NCI-H345 treated with DMSO at 0.1 percent for 48 hours (cell line): ENCODE measurements around the gene MB.
"Not testable (repeated sequence)": the region's sequence is repeated elsewhere in the genome, so short reads cannot be mapped to it uniquely, and the experiment has no call there.

Experiments
- DNase-seq: peaks from one replicate; lab custom pipeline; 2025; ENCODE audit not compliant: unreplicated experiment; lab: John Stamatoyannopoulos, UW

The MB gene

DNA sequence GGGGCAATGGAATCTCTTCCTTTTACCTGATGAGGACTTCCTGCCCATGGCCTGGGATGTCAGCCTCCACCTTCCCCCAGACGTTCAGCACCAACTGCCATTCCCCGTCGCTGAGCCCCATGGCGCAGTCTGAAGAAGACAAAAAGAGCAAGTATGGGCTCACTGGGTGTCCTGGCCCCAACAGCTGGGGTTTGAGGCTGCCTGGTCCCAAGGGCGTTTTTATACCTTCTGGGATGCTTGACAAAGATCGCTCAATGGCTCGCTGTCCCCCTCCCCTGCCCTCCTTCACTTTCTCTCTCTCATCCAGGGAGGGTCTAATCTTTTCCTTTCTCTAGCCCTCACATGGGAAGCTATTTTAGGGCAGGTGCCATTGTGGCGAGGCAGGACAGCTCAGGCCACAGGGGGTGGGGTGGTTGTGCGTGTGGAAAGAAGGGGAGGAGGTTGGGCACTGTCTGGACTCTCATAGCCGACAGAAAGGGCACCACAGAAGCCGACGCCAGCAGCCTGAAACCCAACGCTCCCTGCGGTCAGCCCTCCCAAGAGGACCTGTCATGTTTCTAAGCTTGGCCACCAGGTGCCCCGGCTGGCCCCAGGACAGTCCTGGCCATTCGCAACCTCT is at the start of gene MB:
TSS of gene MB (minus strand) at position 193 of the 619 bp plus-strand sequence. CDS start at position 121, 72 bp downstream.
- DNase-seq = no peak

DNA sequence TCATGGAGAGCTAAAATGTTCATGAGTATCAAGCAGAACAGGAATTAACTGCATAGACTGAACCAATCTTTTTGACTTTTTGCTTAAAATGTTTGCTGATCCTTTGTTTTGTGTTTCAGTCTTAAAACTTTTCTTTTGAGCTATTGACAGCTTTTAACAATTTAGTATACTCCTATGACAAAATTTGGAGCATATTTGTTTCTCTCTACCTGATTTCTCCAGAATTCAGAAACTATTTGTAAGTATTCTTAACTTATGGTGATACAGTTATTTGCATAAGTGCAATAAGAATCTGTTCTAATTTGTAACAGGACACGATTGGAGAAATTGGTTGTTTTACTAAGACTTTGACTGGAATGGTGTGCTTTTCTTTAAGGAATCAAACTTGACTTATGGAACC is 49.6 kb upstream of the MB start:
- DNase-seq = not testable (repeated sequence)

DNA sequence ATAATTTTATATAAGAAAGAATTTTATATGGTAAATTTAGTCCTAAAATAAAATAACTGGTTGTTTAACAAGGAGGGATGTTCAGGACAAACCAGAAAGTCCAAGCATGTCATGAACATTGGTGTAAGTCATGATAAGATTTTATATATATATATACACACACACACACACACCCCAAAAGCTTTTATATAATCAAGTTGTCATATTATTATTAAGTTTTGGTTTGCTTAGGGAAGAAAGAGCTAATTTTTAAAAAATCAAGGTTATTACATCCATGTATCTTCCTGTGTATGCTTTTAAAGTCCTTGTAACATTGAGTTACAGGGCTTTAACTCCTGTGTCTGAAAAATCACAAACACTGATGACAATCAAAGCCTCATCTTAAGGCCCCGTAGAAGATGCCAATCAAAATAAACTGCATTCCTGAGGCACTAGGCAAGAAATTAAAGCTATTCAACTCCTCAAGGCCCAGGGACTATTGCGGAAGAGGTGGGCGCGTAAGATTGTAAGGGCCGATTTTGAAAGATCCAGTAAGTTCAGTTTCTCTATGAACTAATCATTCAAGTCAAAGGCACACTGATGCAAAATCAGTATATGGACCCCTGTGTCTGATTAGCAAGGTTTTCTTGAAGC is 47.9 kb upstream of the MB start:
- DNase-seq = no peak

DNA sequence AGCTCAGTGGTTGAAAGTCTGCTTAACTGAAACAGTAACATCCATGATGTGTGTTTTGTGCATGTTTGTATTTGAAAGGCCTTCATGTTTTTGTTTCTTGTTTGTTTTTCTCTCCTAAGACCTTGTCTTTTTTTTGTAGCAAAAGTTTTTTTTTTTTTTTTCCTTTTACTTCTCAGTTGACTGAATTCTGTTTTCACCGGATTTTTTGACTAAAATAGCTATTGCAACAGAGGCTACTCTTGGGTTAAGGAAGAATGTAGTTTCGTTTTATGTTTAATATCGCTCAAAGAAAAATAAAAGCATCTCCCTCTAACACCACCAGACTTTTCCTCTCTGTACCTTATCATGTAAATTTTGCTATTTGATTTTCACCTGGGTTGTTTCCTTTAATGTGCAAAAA is 46.2 kb upstream of the MB start:
- DNase-seq = no peak

DNA sequence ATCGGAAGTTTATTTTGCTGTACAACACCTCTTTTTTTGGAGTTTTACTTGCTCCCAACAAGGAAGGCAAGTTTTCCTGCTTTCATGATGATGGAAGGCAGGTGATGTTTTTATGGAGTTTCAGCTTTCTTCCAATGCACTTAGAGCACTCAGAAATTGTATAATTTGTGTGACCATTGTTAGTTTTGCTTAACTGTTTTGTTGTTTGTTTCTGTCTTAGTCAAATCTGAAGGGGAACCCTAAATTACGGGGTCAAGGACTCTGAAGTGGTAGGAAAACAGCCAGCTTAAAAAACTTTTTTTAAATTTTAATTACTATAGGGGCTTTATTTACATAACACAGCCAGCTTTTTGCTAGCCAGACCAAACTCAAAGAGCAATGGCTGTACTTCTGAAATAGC is 45.8 kb upstream of the MB start:
- DNase-seq = no peak

DNA sequence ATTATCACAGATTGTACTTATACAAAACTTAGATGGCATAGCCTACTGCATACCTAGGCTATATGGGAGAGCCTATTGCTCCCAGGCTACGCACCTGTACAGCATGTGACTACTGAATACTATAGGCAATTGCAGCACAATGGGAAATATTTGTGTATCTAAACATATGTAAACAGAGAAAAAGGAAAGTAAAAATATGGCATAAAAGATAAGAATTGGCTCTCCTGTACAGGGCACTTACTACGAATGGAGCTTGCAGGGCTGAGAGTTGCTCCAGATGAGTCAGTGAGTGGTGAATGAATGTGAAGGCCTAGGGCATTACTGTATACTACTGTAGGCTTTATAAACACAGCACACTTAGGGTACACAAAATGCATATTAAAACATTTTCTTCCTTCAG is 44.3 kb upstream of the MB start:
- no peak for DNase-seq

DNA sequence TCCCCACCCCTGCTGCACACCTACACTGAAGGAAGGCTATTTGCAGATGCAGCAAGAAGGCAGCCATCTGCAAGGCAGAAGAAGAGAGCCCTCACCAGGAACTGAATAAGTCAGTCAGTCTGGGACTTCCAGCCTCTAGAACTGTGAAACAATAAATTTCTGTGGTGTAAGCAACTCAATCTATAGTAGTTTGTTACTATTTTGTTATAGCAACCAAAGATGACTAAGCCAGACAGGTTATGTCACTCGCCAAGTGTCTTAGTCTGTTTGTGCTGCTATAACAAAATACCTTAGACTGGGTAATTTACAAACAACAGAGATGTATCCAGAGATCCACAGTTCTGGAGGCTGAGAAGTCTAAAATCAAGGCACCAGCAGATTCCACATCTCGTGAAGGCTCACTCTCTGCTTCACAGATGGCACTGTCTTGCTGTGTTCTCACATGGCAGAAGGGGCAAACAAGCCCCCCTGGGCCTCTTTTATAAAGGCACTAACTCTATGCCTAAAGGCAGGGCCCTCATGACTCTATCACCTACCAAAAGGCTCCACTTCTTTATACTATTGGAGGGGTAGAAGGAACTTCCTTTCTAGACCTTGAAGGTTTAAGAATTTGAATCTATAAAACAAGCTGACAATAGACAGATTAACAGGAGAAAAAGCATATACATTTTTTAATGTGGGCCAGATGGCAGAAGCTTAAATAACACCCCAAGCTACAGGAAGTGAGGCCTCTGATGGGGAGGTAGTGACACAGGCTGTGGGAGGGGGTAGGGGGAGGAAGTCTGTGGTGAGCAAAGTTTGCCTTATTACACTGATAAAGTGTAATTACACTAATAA is 43.4 kb upstream of the MB start:
- DNase-seq = no peak

DNA sequence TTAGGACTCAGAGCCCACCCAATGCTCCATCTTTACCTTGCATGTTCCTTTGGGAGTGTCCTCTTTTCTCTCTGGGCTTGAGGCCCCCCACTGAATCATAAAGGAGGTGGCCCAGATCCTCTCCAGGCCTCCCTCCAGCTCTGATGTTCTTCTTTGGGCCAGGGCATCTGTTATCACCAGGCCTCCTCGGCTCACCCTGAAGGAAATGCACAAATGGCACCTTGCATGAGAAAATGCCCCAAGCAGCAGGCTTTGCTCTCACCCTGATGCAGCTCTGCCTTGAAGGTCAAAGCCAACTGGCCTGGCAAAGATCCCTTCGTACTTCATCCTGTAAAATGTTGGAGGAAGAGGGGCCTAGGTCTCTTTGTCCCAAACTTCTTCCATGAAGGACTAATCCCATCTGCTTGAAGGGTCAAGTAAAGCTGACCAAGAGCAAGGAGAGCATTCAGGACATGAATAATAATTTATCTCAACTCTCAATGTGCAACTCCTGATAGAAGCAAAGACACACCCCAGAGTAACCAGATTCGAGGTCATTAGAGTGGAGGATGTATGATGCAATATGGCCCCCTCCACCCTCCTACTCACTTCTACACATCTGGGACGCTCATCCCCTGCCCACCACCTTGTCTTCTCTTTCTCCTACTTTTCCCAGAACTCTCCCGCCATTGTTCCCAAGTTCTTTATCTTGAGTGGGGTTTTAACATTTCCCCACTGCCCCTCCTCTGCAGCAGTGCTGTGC is 40.6 kb upstream of the MB start:
- no peak for DNase-seq

DNA sequence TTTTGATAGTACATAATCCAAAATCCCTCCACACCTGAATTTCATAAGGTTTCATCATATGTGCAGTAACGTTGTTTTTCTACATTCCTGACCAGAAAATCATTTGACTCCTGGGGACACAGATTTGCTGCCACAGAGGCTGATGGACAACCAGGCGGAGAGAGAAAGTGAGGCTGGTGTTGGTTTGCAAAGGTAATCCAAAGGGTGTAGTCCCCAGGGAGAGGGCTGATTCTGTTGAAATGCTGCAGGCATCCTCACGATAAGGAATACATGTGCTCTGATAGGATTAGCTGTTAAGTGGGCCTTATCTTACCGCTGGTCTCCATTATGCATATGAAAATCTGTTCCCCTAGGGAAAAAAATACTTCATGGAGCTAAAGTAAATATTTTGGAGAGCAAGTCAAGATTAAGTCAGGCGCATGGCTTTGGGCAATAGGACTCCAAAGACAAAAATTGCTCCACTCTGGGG is 39.2 kb upstream of the MB start:
- no peak for DNase-seq

DNA sequence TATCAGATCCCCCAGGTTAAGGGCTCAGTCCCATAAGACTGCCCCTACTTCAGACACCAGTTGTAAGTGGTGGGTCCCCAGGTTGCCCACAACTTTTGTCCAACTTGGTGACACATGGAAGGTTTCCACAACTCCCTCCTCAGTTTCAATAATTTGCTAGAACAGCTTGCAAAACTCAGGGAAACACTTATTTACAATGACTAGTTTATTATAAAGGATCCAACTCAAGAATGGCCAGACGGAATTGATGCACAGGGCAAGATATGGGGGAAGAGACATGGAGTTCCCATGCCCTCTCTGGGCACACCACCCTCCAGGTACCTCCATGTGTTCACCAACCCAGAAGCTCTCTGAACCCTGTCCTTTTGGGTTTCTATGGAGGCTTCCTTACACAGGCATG is 36.7 kb upstream of the MB start:
- no peak for DNase-seq

DNA sequence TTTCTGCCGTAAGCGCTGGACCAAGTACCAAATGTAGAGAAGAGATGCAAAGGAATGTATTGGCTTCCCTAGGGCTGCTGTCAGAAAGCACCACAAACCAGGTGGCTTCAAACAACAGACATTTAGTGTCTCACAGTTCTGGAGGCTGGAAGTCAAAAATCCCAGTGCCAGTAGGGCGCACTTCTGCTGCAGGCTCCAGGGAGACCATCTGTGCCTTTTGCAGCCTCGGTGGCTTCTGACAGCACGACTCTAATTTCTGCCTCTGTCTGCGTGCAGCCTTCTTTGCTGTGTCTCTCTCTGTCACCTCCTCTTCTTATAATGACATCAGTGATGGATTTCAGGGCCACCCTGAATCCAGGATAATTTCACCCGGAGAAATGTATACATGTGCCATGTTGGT is 34.0 kb upstream of the MB start:
- DNase-seq = no peak

DNA sequence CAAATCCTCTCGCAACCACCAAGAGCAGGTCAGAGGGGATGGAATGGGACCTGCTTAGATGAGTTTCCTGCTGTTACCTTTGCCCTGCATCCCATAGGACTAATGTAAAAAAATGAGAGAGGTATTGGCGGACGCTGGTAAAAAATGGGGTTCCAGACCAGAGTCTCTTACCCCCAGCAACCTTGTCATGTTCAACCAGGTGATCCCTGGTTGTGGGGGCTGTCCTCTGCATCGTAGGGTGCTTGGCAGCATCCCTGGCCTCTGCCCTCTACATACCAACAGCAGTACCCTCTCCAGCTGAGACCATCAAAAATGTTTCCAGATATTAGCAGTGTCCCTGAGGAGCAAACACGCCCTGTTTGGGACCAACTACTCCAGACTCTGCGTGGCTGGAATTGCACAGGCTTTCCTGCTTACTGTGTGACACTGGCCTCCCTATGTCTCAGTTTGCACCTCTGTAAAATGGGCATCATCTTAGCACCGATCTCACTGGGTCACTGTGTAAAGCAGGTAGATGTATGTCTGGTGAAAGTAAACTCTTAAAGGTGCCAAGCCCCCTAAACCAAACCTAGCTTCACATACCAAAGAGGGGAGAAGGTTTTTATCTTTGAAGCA is 32.6 kb upstream of the MB start:
- no peak for DNase-seq

DNA sequence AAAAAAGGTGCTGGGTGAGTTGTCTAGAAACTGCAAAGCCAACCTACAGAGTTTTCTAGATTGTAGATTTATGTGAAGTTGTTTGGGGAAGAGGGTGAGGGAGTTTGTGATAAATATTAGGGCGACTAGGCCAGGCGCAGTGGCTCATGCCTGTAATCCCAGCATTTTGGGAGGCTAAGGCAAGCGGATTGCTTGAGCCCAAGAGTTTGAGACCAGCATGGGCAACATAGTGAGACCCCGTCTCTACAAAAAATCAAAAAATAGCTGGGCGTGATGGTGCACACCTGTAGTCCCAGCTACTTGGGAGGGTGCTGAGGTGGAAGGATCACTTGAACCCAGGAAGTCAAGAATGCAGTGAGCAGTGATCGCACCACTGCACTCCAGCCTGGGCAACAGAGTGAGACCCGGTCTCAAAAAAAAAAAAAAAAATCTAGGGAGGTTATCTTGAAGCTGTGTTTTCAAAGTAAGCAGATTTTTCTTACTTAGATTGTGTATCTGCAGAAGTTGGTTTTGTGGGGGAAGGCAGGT is 32.0 kb upstream of the MB start:
- DNase-seq = no peak

DNA sequence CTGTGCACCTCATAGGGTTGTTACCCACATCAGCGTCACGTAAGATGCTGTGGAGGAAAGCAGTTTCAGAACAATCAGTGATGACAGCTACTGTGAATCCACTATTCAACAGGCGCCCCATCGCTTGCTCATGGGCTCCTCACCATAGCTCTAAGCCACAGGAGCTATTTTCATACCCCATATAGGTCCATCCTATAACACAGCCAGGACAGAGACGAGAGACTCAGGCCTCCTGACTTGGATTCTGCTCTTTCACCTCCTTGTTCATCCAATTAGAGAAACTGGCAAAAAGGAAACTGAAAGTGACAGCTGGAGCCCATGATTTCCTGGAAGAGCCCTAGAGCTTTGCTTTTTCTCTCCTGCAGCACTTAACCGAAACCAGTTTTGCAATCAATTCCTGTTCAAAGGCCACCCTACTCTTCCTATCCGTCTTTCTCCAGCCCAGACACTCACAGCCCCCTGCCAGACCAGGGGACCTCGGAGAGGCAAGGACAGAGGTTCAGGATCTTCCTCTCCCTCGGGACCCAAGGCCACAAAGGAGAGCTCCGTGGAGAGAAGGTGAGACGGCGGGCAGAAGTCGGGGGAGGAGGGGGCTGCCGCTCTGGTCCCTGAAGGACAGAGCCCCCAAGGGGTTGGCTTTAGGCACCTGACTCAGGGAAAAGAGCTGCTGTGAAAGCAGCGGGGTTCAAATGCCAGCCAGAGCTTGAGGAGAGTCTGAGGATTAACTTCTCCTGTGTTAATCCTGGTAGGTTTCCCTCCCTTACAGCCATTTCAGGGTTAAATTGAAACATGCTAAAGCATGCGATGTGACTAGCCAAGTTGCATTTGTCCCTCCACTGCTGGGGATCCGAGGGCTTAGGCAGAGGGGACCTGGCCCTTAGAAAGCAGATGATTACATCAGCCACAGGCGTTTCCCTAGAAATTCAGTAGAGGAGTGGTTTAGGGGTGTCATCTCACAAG is 31.2 kb upstream of the MB start, which contains the start of gene APOL6:
TSS of gene APOL6 (plus strand) at position 381 of the 960 bp plus-strand sequence. CDS start 7,980 bp downstream, outside the sequence.
- DNase-seq = no peak

DNA sequence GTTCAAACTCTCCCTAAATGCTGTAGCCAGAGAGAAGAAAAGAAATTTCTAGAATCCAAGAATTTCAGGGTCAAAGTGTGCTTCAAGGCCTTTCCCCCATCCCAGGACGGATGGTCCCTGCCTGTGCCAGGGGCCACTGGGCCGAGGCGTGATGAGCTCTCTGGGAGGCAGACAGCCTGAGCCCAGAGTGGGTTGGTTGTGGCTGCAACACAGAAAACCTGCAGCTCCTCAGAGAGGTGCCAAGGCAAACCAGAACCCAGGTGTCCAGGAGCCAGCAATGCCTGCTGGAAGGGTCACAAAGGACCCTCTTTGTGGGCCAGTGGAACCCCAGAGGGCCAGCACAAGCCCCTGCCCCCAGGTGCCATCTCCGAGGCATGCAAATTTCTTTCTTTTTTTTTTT is 28.5 kb upstream of the MB start:
- no peak for DNase-seq

DNA sequence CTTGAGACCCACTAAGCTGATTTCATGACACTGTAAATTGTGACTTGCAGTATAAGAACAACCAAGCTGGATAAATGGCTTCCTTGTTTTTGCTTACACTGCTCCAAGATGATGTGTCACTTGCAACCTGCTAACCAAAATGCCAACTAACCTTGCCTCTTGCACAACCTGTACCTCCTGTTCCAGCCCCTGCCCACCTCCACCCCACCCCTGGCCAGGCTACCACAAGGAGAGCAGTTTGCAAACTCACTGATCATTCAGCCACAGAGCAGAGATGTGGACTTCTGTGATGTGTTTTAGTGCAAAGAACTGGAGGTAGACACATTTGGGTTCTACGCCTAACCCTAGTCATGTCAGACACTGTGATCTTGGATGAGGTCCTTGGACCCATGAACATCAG is 26.9 kb upstream of the MB start:
- DNase-seq = no peak

DNA sequence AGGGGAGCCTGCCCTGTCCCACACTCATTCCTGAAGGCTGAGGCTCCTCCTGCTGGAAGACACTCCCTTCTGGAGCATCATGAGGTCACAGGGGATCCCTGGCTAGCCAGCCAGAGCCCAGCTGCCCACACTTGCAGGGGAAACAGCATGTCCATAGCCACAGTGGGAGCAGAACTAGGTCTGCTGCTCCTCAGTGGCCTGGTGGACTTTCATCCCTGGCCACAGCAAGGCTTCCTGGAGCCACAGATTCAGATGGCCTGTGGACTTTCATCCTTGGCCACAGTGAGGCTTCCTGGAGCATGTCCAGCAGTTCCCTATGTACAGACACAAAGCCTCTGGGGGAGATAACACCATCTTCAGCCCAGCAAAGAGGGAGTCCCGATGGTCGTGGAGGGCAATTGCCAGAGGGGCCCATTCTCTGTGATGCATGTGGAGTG is 25.2 kb upstream of the MB start:
- no peak for DNase-seq

DNA sequence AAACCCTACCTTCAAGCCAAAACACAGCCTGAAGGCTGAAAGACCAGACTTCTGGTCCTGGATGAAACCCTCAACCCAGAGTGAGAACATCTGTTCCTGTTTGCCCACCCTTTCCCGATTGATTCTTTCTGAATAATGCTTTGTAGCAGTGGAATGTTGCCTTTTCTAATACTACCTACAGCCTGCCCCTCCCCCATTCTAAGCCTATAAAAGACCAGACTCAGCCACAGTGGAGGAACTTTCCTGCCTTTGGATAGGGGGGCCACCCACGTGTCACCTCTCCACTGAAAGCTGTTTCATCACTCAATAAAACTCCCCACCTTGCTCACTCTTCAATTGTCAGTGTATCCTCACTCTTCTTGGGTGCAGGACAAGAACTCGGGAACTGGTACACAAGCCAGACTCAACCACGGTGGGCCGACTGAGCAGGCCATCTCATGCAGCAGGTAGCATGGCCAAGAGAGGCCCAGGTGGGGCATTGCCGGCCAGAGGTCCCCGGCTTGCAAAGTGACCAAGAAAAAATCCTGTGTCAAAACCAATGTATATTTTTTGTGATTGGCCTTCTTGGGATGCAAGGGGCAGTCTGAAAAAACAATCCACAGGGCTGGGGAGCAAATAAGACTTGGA is 24.5 kb upstream of the MB start:
- DNase-seq = no peak

DNA sequence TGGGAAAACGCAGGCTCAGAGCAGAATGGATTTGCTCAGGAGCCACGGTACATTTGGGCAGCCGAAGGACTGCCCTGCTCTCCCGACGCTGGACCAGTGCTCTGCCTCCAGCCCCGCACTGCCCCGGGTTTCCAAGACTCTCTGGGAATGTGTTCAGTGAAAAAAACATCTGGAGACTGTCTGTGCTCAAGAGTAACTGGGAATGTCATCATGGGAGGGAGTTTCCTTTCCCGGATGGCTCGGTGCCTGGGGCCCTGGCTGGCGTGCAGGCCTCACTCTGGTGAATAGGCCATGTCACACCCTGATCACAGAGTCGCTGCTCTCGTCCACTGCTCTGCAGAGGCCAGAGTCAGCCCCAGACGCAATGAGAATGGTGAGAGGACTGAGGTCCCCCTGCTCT is 21.3 kb upstream of the MB start:
- DNase-seq = no peak
